ACC112 (cell line): ENCODE results near the gene KCNMA1.

Experiments used
- H2AFZ ChIP-seq: fragments of 200-600 bp; sonication (generic); one replicate; pipeline ENCODE4 v1.6.0; 2017; ENCODE audit warnings: antibody characterized with exemption, low read length; ENCODE audit not compliant: unreplicated experiment
- H3K27ac ChIP-seq: fragments of 200-600 bp; sonication (generic); 2 replicates; pipeline ENCODE4 v1.5.1; 2014; ENCODE audit warnings: low read depth, mild to moderate bottlenecking, antibody characterized with exemption, low read length, moderate library complexity
- H3K27me3 ChIP-seq: fragments of 200-600 bp; sonication (generic); 2 replicates; pipeline ENCODE4 v1.6.1; 2014; ENCODE audit warnings: mild to moderate bottlenecking, antibody characterized with exemption, low read length, moderate library complexity, mixed read lengths; ENCODE audit not compliant: insufficient read depth
- H3K36me3 ChIP-seq: fragments of 200-600 bp; sonication (generic); 2 replicates; pipeline ENCODE4 v1.6.1; 2016; ENCODE audit warnings: mild to moderate bottlenecking, antibody characterized with exemption, low read length, moderate library complexity, mixed read lengths; ENCODE audit not compliant: insufficient read depth
- H3K4me1 ChIP-seq: fragments of 200-600 bp; sonication (generic); one replicate; pipeline ENCODE4 v1.6.1; 2016; ENCODE audit warnings: low read length, mixed read lengths; ENCODE audit not compliant: insufficient read depth, unreplicated experiment, control insufficient read depth
- H3K4me3 ChIP-seq: fragments of 200-600 bp; sonication (generic); 2 replicates; pipeline ENCODE4 v1.5.1; 2014; ENCODE audit warnings: mild to moderate bottlenecking, low read depth, low read length
- H3K79me2 ChIP-seq: fragments of 200-600 bp; sonication (generic); one replicate; pipeline ENCODE4 v1.6.0; 2016; ENCODE audit warnings: low read length; ENCODE audit not compliant: control insufficient read depth, unreplicated experiment, insufficient read depth

Gene KCNMA1

GRCh38 chr10:77643795-77644468, 6.3 kb upstream of the KCNMA1 start:
- no peaks in the 10 kb centered on the region for H3K79me2 ChIP-seq
- H3K4me1 ChIP-seq = peaks cover 4% of the 10 kb centered on the region
- H2AFZ ChIP-seq = no peak overlapping the region
- peaks cover 4% of the 10 kb centered on the region; the same call in 1 of the 2 replicates for H3K27me3 ChIP-seq
- H3K4me3 ChIP-seq = no peak overlapping the region
- no peak overlapping the region for H3K27ac ChIP-seq
- no peaks in the 10 kb centered on the region for H3K36me3 ChIP-seq

GRCh38 chr10:77641788-77642397, 4.3 kb upstream of the KCNMA1 start:
- Histone ChIP-seq H3K36me3 (no peaks in the 10 kb centered on the region), H2AFZ (no peak overlapping the region), H3K4me1 (peaks cover 4% of the 10 kb centered on the region), H3K27ac (no peak overlapping the region), H3K27me3 (no peaks in the 10 kb centered on the region), H3K79me2 (no peaks in the 10 kb centered on the region), H3K4me3 (no peak overlapping the region)

GRCh38 chr10:77641344-77641743, 3.7 kb upstream of the KCNMA1 start:
- H3K4me1 ChIP-seq = peaks cover 4% of the 10 kb centered on the region
- no peaks in the 10 kb centered on the region for H3K79me2 ChIP-seq
- H2AFZ ChIP-seq = no peak overlapping the region
- H3K27me3 ChIP-seq = no peaks in the 10 kb centered on the region
- no peak overlapping the region for H3K27ac ChIP-seq
- H3K4me3 ChIP-seq = no peak overlapping the region
- H3K36me3 ChIP-seq = no peaks in the 10 kb centered on the region

- Histone ChIP-seq H3K36me3 (no peaks in the 10 kb centered on the region), H3K27ac (no peak overlapping the region), H3K27me3 (no peaks in the 10 kb centered on the region), H3K4me3 (no peak overlapping the region), H2AFZ (no peak overlapping the region), H3K4me1 (peaks cover 12% of the 10 kb centered on the region), H3K79me2 (no peaks in the 10 kb centered on the region)
These were observed 2.6 kb upstream of the KCNMA1 start for GRCh38 chr10:77640167-77640566.

GRCh38 chr10:77639756-77640155, 2.1 kb upstream of the KCNMA1 start:
- H3K4me1 ChIP-seq = peaks cover 12% of the 10 kb centered on the region
- peaks cover 4% of the 10 kb centered on the region for H3K79me2 ChIP-seq
- no peaks in the 10 kb centered on the region for H3K27me3 ChIP-seq
- no peak overlapping the region for H2AFZ ChIP-seq
- no peak overlapping the region for H3K4me3 ChIP-seq
- H3K27ac ChIP-seq = no peak overlapping the region
- H3K36me3 ChIP-seq = no peaks in the 10 kb centered on the region

- peaks cover 8% of the 10 kb centered on the region for H3K79me2 ChIP-seq
- no peak overlapping the region for H3K27ac ChIP-seq
- peak overlapping the region; percentile 81 for H3K4me3 ChIP-seq
- H2AFZ ChIP-seq = peak overlapping the region; percentile 76
- H3K36me3 ChIP-seq = no peaks in the 10 kb centered on the region
- no peaks in the 10 kb centered on the region for H3K27me3 ChIP-seq
- peaks cover 12% of the 10 kb centered on the region for H3K4me1 ChIP-seq
These were observed 903 bp upstream of the KCNMA1 start for GRCh38 chr10:77638321-77639101.

GRCh38 chr10:77636967-77637531, 559 bp downstream of the KCNMA1 start:
- Histone ChIP-seq H3K4me3 (peak overlapping the region; percentile 82), H3K27me3 (no peaks in the 10 kb centered on the region), H3K27ac (no peak overlapping the region), H3K36me3 (no peaks in the 10 kb centered on the region), H2AFZ (peak overlapping the region; percentile 20), H3K4me1 (peaks cover 12% of the 10 kb centered on the region), H3K79me2 (peaks cover 8% of the 10 kb centered on the region)

GRCh38 chr10:77636282-77636966, 1.2 kb downstream of the KCNMA1 start:
- Histone ChIP-seq H3K27ac (no peak overlapping the region), H3K4me1 (peaks cover 8% of the 10 kb centered on the region), H2AFZ (peak overlapping the region; percentile 40), H3K36me3 (no peaks in the 10 kb centered on the region), H3K79me2 (peaks cover 8% of the 10 kb centered on the region), H3K4me3 (peak overlapping the region; percentile 82), H3K27me3 (no peaks in the 10 kb centered on the region)

GRCh38 chr10:77635402-77636227, 2.0 kb downstream of the KCNMA1 start:
- Histone ChIP-seq H3K4me1 (peaks cover 10% of the 10 kb centered on the region), H2AFZ (no peak overlapping the region), H3K27me3 (no peaks in the 10 kb centered on the region), H3K79me2 (peaks cover 8% of the 10 kb centered on the region), H3K36me3 (no peaks in the 10 kb centered on the region), H3K4me3 (peak overlapping the region; percentile 82), H3K27ac (no peak overlapping the region)
